HL-60 (cell line): ENCODE measurements around the gene LETM1.
A peak's percentile ranks its signal among the peaks of the same experiment; 100 is the strongest.

Experiments
- DNase-seq, 2 experiments: peaks; one replicate each; pipeline ENCODE4 v3.0.0-alpha.2; 2010 to 2020; ENCODE audit warnings: low read depth in 1 of 2, low spot score in 1 of 2
- H3K27ac ChIP-seq: fragments of 250-450 bp; sonication (Bioruptor Pico); replicated peaks from 2 replicates; pipeline ENCODE4 v1.5.1; 2020; ENCODE audit warnings: mild to moderate bottlenecking, moderate library complexity
- H3K27me3 ChIP-seq: fragments of 250-450 bp; sonication (Bioruptor Pico); 2 replicates; pipeline ENCODE4 v1.5.1; 2021; ENCODE audit warnings: mild to moderate bottlenecking, moderate library complexity; ENCODE audit not compliant: insufficient read depth, poor library complexity, severe bottlenecking
- H3K4me3 ChIP-seq: replicated peaks from 2 replicates; pipeline ENCODE4 v1.5.1; 2011; ENCODE audit warnings: mild to moderate bottlenecking, control low read depth, low read length; ENCODE audit not compliant: insufficient read depth
- CTCF ChIP-seq: IDR thresholded peaks from one replicate; pipeline ENCODE4 v1.5.1; 2011; ENCODE audit warnings: low read length, control low read depth, inconsistent platforms; ENCODE audit not compliant: insufficient read depth
- GABPA ChIP-seq: IDR thresholded peaks from 2 replicates; pipeline ENCODE4 v1.6.1; 2012; ENCODE audit warnings: low read depth
- POLR2AphosphoS5 ChIP-seq: IDR thresholded peaks from 2 replicates; pipeline ENCODE4 v1.6.1; 2012; ENCODE audit warnings: low read depth
- REST ChIP-seq: IDR thresholded peaks from 2 replicates; pipeline ENCODE4 v1.6.1; 2012; ENCODE audit warnings: low read depth; ENCODE audit not compliant: insufficient replicate concordance
- SPI1 ChIP-seq: IDR thresholded peaks from 2 replicates; pipeline ENCODE4 v1.6.1; 2012; ENCODE audit warnings: low read depth, mild to moderate bottlenecking, borderline replicate concordance

LETM1 gene

GRCh38 chr4:1802151-1802715, 53.7 kb downstream of the LETM1 start:
- Histone ChIP-seq H3K27me3 (peaks cover 7% of the 10 kb centered on the region), H3K27ac (no peak overlapping the region), H3K4me3 (no peak overlapping the region)
- TF ChIP-seq REST (no peak), SPI1 (no peak), GABPA (no peak), CTCF (no peak), POLR2AphosphoS5 (no peak)
- peak; percentile 48 to 50 for DNase-seq

- no peak overlapping the region for H3K4me3 ChIP-seq
- TF ChIP-seq REST (no peak), POLR2AphosphoS5 (no peak), CTCF (no peak), SPI1 (no peak), GABPA (no peak)
- peaks cover 13% of the 10 kb centered on the region for H3K27me3 ChIP-seq
- H3K27ac ChIP-seq: no peak overlapping the region
- no peak for DNase-seq
Observed at GRCh38 chr4:1801286-1801958, 54.5 kb downstream of the LETM1 start.

GRCh38 chr4:1800805-1801204, 55.2 kb downstream of the LETM1 start:
- Histone ChIP-seq H3K27ac (no peak overlapping the region), H3K27me3 (peaks cover 19% of the 10 kb centered on the region), H3K4me3 (no peak overlapping the region)
- TF ChIP-seq POLR2AphosphoS5 (no peak), SPI1 (no peak), GABPA (no peak), REST (no peak), CTCF (no peak)
- DNase-seq: no peak
